ENCODE measurements around the gene ARHGEF35.
"Not testable (repeated sequence)": the region's sequence is repeated elsewhere in the genome, so short reads cannot be mapped to it uniquely, and the experiment has no call there.

GRCh38 chr7:144194453-144194852, 1.2 kb downstream of the ARHGEF35 start:
- TF ChIP-seq CTCF, EZH2phosphoT487 (IDR thresholded peaks at IDR 0.05; ENCODE audit: low read length): not testable (repeated sequence)
